Ovary (tissue), 3 donors: Measurements from ENCODE around the gene GUCY1B1.

Source experiments
- EP300 ChIP-seq: sonication (generic); formaldehyde crosslinking; IDR thresholded peaks from one replicate; pipeline ENCODE4 v1.6.1; 2017; ENCODE audit warnings: antibody characterized with exemption
- POLR2A ChIP-seq: fragments of 450-650 bp; IDR thresholded peaks from one replicate; pipeline ENCODE4 v1.6.1; 2017; ENCODE audit warnings: antibody characterized with exemption, mild to moderate bottlenecking, moderate library complexity
- TF ChIP-seq, protein P1 (sequence below), 3 donors: fragments of 450-650 bp in 2 of 3; fragments of 200-600 bp in 1 of 3; IDR thresholded peaks; one replicate each; pipeline versions ENCODE4 v1.5.1 to v1.8.0; 2016 to 2022; ENCODE audit warnings: antibody characterized with exemption in 3 of 3, mild to moderate bottlenecking in 1 of 3
- donor health status: DM: no; HTN: no; CAD: no.

- TF ChIP-seq, protein P1, sequence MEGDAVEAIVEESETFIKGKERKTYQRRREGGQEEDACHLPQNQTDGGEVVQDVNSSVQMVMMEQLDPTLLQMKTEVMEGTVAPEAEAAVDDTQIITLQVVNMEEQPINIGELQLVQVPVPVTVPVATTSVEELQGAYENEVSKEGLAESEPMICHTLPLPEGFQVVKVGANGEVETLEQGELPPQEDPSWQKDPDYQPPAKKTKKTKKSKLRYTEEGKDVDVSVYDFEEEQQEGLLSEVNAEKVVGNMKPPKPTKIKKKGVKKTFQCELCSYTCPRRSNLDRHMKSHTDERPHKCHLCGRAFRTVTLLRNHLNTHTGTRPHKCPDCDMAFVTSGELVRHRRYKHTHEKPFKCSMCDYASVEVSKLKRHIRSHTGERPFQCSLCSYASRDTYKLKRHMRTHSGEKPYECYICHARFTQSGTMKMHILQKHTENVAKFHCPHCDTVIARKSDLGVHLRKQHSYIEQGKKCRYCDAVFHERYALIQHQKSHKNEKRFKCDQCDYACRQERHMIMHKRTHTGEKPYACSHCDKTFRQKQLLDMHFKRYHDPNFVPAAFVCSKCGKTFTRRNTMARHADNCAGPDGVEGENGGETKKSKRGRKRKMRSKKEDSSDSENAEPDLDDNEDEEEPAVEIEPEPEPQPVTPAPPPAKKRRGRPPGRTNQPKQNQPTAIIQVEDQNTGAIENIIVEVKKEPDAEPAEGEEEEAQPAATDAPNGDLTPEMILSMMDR (IDR thresholded peaks at IDR 0.05) = no peak
- no peak for TF ChIP-seq POLR2A
- TF ChIP-seq EP300 = no peak
These were observed 10.8 kb upstream of the GUCY1B1 start for GRCh38 chr4:155748039-155748438.
